GM18511 (cell line): ENCODE data around the gene EXOC3L4.
"Not testable (repeated sequence)": the region's sequence is repeated elsewhere in the genome, so short reads cannot be mapped to it uniquely, and the experiment has no call there.

Experiments
- ATAC-seq: cut with Tn5 transposase; IDR thresholded peaks from one replicate; pipeline ENCODE4 v1.9.1; 2021; ENCODE audit warnings: mild to moderate bottlenecking, moderate library complexity; ENCODE audit not compliant: unreplicated experiment

Gene EXOC3L4

DNA sequence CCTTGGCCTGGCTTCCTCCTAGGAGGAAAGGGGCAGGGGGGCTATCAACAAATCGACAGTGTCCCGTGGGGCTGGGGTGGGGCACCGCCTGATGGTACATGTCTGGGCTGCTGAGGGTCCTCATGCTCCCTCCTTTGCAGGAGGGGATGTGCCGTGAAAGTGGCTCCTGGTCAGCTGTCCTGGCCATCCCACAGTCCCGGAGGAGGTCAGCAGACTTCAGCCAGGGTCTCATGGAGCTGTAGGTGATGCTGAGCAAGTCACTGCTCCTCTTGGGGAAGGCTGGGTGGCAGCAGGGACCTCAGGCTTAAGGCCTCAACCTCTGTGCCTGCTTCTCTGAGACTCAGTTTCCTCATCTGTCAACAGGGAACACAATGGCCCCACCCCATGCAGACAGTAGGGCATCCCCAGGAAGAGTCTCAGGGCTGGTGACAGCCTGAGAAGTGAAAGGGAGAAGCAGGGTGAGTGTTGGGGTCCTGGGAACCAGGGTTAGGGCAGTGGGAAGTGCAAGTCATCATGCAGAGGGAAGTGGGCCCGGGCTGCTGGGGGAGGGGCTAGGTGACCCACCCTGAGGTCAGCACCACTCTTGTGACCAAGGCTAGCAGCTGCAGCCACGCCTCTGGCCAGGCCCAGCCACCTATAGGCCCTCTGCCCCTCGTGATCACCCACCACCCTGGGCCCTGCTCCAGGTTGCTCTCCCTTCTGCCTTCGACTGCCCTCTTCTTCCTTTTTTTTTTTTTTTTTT is 24.3 kb downstream of the EXOC3L4 start:
- no peak for ATAC-seq

DNA sequence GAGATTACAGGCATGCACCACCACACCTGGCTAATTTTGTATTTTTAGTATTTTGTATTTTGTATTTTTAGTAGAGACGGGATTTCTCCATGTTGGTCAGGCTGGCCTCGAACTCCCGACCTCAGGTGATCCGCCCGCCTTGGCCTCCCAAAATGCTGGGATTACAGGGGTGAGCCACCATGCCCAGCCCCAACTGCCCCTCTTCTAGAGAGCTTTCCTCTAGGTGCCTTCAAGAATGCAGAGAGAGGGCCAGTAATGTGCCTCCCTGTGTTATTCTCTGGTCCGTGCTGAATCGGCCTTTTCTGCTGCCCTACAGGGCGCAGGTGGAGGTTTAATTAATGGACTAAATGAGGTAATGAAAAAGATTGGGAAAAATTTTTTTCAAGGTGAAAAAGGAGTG is 25.0 kb downstream of the EXOC3L4 start:
- not testable (repeated sequence) for ATAC-seq

DNA sequence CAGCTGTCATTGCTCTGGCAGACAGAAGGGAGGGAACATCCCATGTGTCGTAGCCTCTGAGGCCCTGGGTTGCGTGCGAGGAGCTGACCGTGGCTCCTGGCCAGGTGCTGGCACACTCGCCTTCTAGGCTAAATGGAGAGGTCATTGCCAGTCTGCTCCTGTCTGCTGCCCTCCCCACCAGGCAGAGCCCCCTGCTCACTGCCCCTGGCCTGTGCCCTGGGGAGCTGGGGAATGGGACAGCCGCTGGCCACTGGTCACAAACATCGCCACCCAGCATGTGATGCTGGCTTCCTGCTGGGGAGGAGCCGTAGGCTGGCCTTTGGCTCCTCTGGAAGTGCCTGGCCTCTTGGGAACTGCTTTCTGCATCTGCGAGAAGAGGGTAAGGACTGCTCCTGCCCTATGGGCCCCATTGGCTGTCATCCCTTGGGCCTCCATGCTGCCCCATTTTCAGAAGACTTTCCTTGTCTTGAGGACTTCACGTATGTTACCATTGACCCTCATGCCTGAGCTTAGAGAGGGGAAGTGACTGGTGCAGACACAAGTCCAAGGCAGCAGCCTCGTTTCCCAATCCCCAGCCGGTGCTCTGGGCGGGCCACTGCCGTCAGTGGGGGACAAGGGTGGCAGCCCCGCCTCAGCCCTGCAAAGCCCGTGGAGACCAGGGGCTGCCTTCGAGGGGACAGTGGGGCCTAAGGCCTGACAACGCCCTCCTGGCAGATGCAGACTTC is 26.8 kb downstream of the EXOC3L4 start:
- ATAC-seq = no peak

DNA sequence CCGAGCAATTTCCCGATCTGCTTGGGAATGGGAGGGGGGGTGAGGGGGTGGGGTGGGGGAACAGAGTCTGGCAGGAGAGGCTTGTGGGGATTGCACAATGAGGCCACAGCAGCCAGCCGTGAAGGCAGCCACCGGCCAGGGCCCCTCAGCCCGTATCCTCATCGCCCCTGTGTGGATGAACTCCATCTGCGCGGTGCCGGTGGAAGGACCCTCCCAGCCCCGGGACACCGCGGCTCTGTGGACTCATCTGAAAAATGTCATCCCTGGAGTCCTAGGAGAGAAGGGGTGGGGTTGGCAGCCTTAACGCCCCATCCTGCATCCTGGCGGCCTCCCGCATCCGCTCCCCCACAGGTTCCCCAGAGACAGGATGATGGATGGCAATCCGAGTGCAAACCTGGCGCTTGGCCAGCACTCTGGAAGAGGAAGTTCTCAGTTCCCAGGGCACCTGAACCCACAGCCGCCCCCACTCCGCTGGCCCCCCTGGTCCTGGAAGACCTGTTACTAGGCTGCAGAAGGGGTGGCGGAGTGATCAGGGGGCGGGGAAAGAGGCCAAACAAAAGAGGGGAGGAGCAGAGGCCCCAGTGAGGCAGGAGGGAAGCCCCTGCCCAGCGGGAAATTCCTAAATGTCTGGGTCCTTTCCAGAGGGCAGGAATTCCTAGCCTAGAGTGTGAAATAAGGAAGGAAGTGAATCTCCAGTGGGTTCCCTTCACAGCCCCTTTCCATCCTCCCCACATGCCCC is 27.5 kb downstream of the EXOC3L4 start:
- ATAC-seq = no peak

DNA sequence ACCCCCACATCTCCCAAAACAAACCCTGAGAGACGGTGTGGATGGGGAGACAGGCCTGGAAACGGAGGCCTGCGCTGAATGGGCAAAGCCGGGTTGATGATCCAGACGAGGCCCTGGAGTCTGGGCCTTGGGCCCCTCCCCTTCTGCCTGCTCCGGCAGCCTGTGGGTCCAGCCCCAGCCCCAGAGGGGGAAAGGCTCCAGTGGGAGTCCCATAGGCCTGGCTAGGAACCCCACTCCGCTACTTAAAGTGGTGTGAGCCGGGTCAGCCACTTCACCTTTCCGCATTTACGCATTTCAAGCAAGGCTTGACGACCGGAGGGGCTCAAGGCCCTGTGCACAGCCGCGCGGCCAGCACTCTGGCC is 28.0 kb downstream of the EXOC3L4 start:
- ATAC-seq = no peak

DNA sequence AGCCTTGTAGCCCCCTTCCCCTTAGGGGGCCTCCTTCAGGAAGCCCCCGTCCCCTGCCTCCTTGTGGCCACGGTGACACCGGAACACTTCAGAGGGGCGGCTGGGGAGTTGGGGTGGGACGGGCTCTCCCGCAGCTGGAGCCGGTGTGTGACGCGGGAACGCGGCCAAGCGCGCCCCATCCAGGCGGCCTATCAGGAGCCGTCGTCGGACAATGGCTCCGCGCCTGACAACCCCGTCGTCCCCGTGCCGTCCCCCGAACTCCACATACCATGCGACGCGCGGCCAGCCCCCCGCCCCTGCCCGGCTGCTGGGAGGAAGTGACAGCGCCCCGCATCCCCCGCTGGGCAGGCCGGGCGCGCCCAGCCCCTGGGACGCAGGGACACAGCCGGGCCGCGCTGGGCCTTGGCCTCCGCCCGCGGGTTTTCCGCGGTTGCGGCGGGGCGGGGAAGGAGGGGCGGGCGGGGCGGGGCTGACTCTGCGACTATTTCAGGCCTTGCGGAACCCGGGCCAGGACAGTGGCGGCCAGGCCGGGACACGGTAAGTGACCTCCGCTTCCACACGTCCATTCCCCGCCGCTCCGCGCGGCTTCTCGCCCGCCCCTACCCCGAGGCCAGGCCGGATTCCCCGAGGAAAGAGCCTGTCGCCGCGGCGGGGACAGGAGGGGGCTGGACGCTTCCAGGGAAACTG is 28.6 kb downstream of the EXOC3L4 start, which contains the start of gene TNFAIP2:
TSS of gene TNFAIP2 (plus strand) at position 515 of the 687 bp plus-strand sequence. CDS start 2,997 bp downstream, outside the sequence.
- no peak for ATAC-seq

DNA sequence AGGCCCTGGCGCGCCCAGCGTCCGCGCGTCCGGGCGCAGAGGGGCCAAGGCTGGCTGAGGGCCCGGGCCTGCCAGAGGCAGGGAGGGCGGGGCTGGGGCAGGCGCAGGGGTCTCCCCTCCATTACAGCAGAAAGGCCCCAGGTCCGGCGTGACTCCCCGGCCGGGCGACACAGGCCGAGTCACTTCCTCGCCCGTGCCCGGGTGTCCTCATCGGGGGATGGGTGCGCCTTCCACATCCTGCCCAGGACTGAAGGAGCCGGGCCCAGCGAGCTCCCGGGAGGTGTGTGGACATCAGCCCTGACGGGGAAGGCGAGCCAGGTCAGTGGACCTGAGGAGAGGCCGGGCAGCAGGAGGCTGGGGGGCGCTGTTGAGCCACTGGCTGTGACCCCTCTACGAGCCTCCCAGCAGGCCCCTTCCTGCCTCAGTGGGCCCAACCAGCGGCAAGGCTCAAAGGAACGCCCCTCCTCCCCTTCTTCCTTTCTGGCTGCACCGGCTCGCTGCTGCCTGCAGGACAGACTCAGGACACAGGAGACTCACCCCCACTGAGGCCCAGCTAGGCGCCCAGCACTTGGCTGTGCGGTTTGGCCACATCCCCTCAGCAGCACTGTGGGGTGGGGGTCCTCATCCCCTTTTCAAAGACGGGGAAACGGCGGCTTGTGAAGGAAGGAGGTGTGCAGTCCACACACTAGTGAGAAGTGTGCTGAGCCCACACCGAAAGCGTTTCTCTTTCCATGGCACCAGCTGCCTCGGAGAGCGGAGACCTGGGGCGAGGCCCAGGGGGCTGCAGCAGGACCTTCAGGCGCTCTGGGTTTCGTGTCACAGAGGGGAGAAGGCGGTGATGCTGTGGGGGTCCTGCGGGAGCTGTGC is 29.3 kb downstream of the EXOC3L4 start:
- no peak for ATAC-seq

DNA sequence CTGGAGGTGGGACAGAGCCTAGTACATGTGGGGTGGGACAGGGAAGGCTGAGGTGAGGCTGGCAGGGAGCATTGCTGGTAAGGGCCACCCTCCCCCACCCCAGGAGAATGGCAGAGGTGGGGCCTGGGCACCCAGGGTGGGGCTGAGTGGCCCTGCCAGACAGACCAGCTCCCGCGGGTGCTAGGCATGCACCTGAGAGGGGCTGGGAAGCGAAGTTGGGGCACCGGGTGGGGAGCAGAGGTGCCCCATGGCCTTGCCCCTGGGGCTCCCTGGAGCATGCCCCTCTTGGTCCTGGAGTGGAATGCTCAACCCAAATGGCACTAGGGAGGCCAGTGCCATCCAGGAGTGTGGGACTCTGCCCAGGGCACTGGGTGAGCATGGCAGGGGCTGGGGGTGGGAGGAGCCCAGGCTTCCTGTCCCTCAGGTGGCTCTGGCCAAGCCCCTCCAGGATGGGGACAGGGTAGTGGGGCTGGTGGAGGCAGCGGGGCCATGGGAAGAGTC is 30.0 kb downstream of the EXOC3L4 start:
- no peak for ATAC-seq

DNA sequence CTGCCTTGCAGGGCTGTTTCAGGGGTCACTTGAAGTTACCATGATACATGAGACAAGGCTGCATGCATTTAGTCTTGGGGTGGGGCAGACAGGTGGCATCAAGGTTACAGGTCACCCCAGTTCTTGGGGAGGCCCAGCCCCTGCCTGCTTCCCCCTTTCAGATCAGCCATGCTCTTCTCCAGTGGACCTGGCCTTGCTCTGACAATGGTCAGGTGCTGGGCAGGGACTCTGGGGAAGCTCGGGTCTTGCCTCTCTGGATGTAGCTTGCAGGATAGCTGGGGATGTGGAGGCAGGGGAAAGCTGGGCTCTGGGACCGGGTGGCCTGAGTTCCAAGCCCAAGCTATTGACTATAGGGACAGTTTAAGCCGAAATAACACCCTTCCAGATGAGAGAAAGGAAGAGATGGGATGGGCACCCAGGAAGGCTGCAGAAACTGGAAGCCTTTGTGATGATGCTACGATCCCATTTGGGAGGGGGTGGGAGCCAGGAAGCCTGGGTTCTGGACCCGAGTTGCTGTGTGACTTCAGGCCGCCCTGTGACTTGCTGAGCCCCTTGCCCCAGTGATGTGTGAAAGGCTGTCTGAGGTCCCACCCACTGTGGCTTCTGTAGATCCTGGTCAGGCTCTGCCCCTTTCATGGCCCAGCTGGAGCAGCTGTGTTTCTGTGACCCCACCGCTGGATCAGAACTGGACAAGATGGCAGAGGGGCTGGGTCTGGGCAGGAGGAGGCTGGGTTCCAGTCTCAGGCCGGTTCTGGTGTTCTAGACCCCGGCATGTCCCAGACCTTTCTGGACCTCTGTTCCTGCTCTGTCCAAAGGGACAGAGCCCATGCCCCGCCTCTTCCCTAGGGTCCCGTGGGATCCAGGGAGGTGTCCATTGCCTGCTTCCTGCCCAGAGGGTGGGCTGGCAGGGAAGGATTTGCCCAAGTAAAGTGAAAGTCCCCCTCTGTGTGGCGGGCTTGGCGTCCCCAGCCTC is 30.9 kb downstream of the EXOC3L4 start:
- ATAC-seq = no peak

DNA sequence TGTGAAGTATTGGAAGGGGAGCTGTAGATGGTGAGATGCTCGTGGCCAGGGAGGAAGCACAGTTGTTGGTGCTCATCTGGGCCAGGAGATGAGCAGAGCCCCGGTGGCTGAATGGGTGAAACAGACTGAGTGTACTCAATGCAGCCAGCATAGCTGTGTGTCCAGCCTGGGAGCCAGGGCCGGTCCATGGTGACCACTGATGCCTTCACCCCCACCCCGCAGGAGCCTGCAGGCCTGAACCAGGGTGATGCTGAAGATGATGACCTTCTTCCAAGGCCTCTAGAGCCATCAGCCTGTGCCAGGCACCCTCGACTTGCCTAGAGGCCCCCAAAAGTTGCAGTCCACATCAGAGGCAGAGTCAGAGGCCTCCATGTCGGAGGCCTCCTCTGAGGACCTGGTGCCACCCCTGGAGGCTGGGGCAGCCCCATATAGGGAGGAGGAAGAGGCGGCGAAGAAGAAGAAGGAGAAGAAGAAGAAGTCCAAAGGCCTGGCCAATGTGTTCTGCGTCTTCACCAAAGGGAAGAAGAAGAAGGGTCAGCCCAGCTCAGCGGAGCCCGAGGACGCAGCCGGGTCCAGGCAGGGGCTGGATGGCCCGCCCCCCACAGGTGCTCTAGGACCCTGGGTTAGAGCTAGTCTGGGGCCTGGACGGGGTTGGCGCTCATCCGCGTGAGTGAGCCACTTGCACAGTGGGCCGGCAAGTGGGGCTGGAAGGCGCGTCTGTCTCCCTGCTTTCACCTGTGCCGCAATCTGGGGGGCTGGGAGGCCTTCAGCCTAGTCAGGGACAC is 31.8 kb downstream of the EXOC3L4 start:
- no peak for ATAC-seq

DNA sequence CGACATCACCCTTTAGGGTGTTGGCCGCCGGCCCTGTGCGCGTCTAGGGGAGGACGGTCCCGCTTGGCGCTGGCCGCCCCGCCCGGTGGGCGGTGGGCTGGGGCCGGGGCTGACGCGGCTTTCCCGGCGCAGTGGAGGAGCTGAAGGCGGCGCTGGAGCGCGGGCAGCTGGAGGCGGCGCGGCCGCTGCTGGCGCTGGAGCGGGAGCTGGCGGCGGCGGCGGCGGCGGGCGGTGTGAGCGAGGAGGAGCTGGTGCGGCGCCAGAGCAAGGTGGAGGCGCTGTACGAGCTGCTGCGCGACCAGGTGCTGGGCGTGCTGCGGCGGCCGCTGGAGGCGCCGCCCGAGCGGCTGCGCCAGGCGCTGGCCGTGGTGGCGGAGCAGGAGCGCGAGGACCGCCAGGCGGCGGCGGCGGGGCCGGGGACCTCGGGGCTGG is 32.4 kb downstream of the EXOC3L4 start:
- no peak for ATAC-seq

DNA sequence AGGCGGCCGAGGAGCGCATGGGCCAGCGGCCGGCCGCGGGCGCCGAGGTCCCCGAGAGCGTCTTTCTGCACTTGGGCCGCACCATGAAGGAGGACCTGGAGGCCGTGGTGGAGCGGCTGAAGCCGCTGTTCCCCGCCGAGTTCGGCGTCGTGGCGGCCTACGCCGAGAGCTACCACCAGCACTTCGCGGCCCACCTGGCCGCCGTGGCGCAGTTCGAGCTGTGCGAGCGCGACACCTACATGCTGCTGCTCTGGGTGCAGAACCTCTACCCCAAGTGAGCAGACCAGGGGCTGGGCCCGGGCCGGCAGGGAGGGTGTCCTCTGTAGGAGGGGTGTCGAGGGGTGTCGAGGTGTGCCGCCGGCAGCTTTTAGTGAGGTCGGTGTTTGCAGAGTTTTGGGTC is 32.8 kb downstream of the EXOC3L4 start:
- ATAC-seq = no peak

DNA sequence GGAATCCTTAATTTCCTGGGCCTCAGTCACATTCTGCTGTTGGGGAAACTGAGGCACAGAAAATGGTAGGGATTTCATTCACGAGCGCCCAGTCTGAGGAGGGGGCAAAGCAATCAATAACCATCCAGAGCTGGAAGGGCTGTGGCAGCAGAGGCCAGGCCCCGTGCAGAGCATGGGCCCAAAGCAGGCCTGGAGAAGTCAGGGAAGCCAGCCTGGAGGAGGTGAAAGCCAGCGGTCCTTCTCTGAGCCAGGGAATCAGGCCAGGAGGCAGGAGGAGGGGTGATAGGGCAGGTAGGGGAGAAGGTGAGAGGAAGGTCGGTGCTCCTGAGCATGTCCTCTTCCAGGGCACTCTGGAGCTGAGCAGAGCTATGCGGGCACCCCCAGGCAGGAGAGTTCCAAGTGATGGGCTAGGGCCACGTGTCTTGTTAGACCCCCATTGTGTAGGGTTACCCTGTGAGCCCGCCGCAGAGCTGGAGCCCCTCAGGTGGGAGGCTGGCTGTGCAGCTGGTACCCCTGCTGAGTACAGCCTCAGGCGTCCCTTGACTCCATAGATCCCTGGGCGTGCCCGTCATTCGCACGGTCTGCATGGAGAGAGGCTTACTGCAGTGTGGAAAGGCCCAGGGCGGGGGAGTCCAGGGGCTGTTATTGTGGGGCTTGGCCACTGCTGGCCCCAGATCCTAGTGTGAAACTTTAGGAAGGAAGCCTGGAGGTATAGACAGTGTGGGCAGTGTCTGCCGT is 33.5 kb downstream of the EXOC3L4 start:
- no peak for ATAC-seq

DNA sequence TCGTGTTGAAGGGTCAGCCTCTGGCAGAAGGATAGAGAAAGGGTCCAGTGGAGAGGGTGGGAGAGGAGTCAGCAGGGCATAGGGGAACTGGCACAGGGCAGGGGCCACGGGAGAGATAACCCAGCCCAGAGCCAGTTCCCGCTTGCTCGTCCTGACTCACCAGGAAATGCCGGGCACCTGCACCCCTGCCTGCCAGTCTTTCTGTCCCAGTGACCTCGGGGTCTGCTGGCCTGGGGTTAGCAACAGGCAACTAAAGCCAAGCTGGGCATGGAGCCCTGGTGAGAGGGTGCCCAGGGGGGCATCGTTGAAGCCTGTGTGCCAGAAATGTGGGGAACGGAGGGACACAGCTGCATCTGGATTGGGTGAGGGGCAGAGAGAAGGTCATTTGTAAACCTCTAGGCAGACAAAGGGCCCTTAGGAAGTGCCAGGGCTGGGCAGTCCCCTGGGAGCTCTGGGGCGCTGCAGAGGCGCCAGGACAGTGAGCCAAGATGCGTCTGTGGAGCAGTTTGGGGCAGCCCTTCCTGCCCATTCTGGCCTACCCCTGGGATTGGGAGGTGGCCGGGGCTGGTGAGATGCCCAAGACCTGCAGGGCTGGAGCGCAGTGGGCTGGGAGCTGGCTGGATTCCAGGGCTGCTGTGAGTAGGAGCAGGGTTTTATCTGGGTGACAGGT is 34.2 kb downstream of the EXOC3L4 start:
- no peak for ATAC-seq

DNA sequence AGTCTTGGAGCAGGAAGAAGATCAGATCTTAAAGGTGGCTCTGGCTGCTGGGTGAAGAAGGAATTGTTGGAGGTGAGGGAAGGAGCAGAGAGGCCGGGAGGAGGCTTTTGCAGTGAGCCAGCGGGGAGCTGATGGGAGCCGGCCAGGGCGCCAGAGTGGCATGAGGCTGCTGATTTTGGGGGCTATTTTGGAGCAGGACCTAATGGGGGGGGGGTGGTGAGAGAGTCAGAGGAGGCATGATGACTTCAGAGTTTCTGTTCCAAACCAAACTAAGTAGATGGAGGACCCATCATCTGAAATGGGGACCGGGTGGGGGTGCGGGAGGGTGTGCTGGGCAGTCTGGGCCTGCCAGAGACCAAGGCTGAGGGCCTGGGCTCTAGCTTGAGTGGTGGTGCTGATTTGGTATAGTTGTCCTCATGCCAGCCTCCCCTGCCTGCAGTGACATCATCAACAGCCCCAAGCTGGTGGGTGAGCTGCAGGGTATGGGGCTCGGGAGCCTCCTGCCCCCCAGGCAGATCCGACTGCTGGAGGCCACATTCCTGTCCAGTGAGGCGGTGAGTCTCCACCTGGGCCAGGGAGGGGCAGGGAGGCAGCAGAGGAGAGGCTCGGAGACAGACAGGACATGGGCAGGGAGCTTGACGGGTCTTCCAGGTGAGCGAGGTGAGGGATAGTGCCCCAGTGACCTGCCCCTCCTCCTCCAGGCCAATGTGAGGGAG is 34.9 kb downstream of the EXOC3L4 start:
- no peak for ATAC-seq
